ENCODE results near the gene DHRS7B.
"Not testable (repeated sequence)": the region's sequence is repeated elsewhere in the genome, so short reads cannot be mapped to it uniquely, and the experiment has no call there.

DHRS7B gene

DNA sequence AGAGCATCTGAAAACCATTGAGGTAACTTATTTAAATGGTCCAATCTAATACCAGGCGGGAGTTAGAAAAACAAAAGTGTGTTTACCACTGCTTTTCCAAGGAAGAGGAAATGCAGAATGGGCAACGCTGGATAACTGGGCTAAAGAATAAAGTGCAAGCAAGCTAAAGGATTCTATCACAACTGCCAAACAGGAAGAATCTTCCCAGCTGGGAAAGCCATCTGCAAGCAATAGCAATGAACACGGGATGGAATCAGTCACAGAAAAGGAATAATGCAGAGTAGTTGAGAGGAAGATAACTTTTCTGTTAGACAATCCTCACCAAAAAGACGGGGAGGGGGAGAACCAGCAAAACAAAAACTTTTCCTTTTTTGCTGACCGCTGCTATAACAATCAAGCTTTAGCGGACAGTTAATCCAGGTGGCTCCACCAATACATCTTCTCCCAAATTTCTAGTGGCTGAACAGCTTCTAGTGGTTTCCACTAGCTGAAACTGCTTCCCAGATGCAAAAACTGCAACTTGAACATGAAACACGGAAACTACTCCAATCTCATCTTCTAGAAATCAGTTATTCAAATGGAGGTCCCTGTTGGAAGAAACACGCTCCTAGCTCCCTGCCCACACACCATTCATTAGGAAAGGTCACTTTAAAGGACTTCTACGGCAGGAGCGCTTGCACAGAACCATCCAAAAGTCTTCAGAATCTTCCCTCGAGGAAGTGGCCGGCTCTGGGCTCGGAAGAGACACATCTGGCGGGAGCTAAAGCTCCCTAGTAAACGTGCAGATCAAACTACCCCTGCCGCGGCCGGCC lies 86.3 kb downstream of the DHRS7B start:
- DNase-seq = no peak

DNA sequence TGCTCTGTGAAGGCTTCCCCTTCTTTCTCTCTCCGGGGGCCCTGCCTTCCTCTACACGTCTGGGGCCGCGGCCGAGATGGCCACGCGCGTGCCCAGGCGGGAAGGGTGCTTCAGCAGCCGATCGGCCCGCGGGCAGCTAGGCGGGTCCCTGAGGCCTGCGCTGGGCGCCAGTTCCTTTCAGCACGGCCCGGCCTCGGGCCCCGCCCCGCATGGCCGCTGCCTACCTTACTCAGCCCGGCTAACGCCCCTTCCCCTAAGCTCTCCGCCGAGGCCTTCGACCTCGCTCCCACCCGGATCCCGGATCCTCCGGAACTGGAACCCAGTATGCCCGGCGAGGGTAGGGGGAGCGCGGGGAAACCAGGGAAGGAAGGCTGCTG lies 86.9 kb downstream of the DHRS7B start:
- no peak for DNase-seq

DNA sequence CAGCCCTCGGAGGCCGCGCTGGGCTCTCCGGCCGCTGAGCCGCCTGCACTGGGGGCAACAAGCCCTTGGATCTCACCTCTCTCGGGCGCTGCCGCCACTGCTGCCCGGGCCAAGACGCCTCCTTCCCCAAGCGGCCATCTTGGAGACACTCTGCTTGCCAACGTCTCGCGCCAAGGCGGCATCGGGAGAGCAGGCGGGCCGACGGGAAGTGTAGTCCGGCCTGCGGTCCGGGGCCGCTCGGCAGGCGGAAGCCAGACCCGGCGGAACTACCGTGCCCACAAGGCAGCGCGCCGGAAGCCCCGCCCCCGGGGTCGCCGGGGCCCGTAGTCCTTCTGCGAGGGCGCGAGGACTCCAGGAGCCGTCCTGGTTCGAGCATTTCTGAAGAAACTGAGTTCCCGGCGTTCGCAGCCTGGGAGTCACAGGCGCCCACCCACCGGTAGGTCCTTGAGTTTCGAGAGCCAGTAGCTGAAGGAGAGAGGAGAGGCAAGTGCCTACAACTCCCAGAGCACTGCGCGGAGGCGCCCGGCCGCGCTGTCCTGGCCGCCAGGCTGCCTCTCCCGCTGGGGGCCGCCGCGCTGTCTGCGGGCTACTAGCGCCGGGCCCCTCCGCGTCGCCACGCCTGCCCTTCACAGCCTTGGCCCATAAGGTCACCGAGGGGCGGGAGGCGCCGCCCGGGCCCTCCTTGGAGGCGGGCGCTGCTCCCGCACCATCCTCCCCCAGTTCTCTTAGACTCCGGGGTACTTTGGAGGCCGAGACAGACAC lies 87.4 kb downstream of the DHRS7B start, which contains the start of gene TMEM11:
TMEM11 (minus strand) TSS at position 147 of the 762 bp plus-strand sequence; CDS start at position 138, 9 bp downstream.
- peak; percentile 97 for DNase-seq

DNA sequence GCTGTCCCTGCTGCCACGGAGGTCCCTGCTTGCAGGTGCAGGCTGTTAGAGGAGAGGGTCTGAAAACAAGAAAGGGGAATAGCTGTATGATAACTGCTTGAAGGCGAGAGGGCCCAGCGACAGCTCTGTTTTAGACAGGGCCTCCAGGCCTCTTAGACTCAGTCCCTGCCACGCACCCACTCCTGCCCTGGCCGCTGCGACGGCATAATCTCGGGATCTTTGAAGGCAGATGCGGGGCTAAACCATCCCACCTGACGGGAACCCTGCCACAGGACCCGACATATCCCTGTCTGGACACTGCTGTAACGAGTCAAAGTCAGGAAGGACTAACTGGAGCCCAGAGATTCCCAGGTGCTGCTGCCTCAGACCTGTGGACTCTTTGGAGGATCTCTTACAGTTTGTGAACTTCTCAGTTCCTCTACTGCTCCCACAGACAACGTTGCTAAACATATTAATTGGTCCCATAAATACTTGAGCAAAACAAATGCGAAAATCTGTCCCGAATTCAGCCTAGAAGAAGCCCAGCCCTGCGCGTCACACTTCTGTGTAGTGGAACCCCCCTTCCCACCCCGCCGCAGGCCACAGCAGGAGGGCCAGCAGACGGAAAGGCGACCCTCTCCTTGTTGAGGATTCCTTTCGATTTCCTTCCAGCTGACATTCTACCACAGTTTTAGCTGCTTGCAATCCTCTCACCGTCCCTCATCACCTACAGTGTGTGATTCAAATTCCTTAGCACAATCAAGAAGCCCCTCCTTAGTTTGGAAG lies 88.2 kb downstream of the DHRS7B start:
- DNase-seq = no peak

DNA sequence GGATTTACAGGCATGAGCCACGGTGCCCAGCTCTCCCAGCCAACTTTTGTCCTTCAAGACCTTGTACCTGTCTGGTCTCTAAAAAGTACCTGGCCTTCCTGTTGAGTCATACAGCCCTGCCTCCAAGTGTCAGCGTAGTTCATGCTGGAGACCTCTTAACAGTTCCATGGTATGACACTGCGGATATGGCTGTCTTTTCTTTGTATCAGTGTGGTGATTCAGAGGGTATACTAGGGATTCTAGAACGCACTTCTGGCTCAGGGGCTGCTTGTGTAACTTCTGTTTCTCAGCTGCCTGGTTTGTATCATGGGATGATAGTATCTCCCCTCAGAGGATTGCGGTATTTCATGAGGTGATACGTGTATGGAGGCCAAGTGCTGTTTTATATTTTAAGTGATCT lies 89.2 kb downstream of the DHRS7B start:
- no peak for DNase-seq

DNA sequence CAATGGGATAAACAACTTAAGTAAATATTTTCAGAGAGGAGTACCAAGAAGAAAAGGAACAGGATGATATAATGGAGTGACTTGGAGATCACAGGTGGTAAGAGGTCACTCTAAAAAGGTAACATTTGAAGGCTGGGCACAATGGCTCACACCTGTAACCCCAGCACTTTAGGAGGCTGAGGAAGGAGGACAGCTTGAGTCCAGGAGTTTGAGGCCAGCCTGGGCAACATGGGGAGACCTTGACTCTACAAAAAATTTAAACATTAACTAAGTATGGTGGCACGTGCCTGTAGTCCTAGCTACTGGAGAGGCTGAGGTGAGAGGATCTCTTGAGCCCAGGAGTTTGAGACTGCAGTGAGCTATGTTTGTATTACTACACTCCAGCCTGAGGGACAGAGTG lies 90.6 kb downstream of the DHRS7B start:
- DNase-seq = no peak

DNA sequence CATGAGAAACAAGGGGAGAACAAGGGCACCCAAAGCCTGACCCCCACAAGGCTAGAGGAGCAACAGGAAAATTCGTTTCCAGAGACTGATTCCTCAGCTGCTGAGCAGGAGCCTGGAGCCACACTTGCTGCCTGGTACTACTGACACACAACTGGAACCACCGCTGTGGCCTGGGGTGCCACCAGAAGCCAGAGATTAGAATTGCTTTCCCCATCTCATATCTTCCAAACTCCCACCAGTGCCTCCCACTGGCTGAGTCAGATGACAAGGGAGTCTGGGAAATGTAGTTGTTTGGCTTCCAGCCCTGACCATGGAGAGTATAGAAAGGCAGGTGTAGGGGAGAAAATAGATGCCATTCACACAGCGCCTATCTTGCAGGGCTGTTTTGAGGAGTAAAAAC lies 91.3 kb downstream of the DHRS7B start:
- no peak for DNase-seq

DNA sequence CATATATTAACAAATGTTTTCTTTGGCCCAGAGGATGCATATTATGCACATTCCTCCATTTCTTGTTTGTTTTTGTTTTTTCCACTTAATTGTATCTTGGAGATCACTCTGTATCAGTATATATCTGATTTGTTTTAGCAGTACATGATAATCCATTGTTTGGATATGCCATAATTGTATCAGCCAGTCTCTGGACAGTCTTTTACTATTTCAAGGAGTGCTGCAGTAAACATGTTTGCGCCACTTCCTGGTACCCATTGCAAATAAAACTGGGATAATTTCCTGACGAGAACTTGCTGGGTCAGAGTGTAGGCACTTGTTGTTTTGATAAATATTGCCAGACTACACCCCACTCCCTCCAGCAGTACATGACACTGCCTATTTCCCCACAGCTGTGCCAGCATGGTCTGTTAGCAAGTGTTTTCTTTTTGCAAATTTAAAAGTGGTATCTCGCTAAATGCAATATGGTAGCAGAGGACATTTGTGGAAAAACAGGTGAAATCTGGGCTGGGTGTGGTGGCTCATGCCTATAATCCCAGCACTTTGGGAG lies 92.1 kb downstream of the DHRS7B start:
- no peak for DNase-seq

DNA sequence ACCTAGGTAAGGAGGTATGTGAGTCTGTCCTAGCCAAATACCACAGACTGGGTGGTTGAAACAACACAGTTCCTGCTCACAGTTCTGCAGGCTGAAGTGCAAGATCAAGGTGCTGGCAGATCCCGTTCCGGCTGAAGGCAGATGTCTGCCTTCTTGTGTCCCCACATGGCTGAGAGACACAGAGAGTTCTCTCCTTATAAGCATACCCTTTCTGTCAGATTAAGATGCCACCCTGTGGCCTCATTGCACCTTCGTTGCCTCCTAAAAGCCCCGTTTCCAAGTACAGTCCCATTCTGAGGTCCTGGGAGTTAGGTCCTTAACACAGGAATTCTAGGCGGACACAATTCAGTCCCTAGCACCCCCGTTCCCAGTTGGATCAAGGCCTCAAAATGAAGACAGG lies 96.3 kb downstream of the DHRS7B start:
- no peak for DNase-seq

DNA sequence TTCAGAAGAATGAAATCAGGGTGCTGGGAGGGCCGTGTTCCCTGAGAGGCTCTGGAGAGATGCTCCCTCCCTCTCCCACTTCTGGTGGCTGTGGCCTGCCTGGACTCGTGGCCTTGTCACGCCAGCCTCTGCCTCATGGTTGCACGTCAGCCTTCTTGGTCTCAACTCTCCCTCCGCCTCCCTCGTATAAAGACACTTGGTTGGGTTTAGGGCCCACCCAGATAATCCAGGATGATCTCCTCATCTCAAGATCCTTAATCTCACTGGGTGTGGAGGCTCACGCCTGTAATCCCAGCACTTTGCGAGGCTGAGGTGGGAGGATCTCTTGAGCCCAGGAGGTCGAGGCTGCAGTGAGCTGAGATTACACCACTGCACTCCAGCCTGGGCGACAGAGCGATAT lies 100.5 kb downstream of the DHRS7B start:
- DNase-seq = not testable (repeated sequence)

DNA sequence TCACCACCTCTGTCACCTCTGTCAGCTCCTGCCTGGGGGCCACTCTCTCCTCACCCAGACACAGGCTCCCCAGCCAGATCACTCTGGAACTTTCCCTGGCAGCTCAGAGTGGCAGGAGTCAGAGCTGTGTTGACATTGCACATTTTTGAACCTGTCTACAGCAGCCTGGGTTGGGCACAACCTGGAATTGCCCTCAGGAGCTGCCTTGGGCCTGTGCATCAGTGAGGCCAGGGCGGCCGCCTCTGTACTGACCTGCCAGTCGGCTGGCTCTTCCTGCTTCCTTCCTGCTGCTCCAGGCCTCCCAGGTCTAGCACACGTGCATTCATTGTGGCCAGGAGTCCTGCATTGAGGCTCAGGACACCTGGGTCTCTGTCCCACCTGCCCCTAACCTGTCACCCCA lies 101.3 kb downstream of the DHRS7B start:
- DNase-seq = no peak

DNA sequence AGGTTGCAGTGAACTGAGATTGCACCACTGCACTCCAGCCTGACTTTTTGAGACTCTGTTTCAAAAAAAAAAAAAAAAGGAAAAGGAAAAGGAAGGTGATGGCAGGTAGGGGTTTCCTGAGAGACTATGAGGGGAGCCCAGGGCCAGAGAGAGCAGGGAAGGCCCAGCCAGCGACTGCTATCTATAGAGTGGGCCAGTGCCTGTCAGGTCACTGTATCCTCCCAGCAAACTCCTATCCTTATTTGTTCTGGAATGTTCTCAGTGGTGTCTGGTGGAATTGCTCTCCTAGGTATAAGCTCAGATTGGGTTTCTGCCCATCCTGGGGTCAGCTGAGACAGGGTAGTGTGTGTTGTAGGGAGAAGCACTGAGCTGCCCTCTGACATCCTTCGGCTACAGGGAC lies 102.1 kb downstream of the DHRS7B start:
- DNase-seq = no peak

DNA sequence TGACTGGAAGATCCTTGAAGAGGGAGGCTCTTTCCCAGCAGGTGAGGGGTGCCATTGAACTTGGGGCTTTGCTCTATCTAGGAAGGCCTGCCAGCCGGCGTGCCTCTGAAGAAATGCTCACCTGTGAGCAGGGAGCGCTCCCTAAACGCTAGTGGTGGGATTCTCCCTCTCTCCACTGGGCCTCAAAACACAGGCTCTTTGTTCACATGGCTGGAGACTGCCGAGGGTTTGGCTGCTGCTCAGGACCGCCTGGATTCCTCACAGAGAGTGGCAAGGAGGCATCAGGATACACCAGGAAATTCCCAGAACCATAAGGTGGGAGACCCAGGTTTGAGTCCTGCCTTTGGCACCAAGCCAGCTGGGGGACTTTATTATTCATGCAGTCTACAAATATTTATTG lies 104.8 kb downstream of the DHRS7B start:
- DNase-seq = no peak

DNA sequence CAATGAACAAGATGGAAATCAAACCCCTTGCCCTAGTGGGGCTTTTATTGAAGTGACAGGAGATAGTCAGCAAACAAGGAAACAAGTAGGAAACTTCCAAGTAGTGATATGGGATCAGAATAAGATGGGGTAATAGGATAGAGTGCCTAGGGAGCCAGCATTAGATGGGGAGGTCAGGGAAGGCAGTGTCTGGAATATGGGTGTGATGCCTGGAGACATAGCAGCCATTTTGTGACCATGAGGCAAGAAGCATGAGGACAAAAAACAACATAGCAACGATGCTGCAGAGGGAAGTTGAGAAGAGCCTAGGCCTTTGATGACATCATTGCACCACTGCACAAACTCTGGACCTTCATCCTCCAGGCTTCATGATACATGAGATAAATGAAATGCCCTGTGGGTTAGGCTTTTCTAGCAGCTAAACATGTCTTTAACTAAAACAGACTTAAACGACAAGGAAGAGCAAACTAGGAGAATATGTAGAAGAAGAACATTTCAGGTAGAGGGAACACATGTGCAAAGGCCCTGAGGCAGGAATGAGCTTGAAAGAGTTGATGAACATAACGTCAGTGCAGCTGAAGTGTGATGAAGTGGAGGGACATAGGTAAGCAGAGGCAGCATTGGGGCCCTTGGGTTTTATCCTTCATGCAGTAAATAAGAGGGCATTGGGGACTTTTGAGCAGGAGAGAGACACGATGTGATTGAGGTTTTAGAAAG lies 105.4 kb downstream of the DHRS7B start:
- no peak for DNase-seq

DNA sequence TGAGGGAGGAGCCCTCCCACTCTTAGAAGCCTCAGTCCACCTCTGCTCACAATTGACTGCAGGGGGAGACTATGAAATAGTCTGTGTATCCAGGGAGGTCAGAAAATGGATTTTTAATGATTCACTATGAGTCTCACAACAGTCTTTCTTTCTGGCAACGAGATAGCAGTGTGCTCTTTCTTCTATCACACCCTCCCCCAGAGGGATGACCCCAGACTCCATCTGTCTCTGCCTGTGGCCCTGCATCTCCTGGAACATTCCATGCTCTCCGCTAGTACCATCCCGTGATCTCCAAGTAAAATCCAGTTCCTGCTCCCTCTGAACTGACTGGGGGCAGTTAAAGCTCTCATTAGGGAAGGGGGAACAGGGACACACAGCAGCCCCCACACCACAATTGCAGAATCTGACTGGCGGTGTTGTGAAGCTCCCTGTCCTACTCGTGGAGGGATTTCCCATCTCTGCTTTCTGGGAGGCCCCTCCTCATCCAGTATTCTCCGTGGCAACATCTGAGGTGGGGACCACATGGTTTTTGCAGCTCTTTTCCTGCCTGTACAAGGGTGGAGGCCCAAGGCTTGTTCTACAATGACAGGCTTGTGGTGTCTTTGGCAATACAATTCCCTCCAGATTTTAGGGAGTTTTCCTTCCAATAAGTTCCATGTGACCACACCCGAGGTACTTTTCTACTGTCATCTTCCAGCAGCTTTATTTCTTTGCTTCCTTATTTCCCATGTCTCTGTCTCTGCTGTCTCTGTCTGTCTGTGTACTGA lies 107.0 kb downstream of the DHRS7B start:
- DNase-seq = no peak

DNA sequence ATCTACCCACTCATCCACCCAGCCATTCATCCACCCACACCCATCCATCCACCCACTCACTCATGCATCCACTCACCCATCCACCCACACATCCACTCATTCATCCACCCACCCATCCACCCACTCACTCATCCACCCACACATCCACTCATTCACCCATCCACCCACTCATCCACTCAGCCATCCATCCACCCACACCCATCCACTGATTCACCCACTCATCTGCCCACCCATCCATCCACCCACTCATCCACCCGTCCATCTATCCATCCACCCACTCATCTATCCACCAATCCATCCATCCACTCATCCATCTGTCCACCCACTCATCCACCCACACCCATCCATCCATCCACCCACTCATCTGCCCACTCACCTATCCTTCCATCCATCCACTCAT lies 109.2 kb downstream of the DHRS7B start:
- DNase-seq = no peak

DNA sequence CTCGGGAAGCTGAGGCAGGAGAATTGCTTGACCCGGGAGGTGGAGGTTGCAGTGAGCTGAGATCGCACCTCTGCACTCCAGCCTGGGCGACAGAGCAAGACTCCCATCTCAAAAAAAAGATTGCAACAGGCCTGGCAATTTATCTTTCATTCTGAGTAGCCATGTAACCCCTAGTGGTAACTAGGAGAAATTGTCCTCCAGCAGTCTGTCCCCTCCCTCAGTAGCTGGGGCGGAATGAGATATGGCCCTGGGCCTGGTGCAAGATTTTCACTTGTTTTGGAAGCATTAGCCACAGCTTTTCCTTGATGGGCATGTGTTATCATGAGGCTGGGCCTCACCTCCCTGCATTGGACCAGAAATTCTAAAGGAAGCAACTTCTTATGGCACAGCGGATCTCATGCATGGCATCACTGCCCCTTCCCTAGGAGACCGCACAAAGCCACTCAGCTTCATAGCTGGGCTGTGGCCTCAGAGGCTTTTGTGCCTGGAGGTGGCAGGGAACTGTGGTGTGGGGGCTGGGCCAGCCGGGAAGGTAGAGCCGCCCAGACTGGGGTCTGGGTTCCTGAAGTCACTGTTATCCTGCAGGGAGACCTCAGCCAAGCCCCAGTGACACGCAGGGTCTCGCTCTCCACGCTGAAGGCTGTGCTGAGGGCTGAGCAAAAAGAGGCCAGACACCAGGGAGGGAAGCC lies 113.1 kb downstream of the DHRS7B start:
- DNase-seq = no peak

DNA sequence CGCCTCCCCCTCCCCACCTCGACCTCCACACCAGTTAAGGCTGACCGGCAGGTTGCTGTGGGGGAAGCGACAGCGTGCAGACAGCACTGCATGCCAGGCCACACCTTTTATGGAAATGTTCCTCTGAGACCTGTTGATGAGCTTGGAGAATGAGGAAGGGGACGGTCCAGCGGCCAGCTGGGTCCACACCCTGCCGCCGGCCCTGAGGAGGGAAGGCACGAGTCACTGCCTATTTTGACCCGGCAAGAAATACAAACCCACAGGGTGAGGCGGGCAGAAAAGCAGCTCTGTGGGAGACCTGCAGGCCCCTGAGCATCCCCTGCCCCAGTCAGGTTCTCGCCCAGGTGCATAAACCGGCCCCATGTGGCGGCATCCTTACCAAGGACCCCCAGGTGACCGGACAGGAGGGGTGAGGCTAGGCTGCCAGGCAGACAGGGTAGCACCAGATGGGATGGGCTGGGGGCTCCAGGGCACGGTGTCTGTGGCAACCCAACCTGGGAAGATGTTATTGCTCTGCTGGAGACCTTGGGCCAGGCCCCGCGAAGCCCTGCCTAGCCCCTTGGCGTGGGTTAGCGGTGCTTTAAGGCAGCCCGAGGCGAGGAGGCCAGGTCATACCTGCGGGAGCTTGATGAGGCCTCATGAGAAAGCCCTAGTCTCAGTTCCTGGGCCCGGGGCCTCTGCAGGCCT lies 113.7 kb downstream of the DHRS7B start:
- no peak for DNase-seq

All from right hindlimb (tissue), 1 donor.